GM10847 (cell line): ENCODE results near the gene HNRNPL.

ENCODE experiments used
- POLR2A ChIP-seq: IDR thresholded peaks from 2 replicates; pipeline ENCODE4 v1.6.1; 2011; ENCODE audit not compliant: insufficient read length; ENCODE audit errors: extremely low read depth

The HNRNPL gene

DNA sequence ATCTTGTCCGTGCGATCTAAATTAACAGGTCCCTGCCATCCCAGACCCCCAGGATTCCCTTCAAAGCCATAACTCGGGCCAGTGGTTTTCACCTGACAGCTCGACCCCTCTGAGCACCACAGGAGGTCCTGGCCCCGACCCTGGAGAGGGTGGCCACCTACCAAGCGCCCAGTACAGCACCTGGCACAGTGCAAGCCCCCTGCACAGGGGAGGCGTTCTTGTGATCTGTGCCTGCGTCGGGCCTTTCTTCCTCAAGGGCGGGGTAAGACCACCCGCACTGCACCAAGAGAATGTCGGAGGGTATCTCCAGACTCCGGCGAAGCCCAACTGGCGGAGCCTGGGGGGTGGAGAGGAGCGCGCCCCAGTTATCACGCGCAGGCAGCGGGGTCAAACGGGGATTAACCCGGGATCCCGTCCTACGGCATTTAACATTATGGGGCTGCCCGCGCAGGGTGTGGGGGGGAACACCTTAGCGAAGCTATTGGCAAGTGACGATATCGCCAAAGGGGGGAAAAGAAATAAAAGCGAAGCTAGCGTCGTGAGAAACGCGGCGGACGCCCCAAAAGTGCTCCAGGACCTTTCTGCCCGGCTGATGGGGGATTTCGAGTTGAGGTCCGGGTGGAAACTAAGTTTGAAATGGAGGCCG, 1.3 kb upstream of the HNRNPL start:
- TF ChIP-seq POLR2A: peak; percentile 7

- peak; percentile 37 for TF ChIP-seq POLR2A
These were observed 720 bp upstream of the HNRNPL start for GRCh38 chr19:38850436-38850975.

GRCh38 chr19:38849147-38849859, 483 bp downstream of the HNRNPL start:
- TF ChIP-seq POLR2A: no peak

GRCh38 chr19:38848299-38849146, 1.3 kb downstream of the HNRNPL start:
- TF ChIP-seq POLR2A: no peak

- TF ChIP-seq POLR2A: no peak
These were observed 3.7 kb downstream of the HNRNPL start for GRCh38 chr19:38846097-38846496.

DNA sequence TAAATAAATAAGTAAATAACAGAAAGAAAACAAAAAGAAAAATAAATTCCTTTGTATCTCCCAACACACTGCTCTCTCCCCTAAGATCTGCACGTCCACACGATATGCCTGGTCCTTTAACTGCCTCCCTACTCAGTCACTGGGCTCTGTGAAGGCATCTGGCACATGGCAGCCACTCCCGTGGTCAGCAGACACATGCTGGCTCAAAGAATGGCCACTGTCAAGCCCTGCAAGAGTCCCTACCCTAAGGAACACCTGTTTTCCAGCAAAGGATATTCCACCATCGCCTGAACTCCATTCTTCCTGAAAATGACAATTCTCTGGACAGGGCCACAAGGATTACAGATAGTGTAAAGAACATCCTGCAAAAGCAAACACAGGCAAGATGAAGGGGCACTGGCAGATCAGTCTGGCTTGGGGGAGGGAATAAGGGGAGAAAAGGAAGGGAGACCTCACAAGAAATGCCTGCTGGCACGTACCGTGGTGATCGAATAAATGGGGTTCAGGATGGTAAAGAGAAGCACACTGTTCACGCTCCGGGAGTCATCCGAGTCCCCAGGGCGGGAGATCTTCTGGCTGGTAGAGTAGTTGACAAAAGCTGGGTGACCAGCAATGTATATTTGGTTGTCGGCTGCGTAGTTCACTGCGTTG, 4.3 kb downstream of the HNRNPL start:
- TF ChIP-seq POLR2A: no peak

DNA sequence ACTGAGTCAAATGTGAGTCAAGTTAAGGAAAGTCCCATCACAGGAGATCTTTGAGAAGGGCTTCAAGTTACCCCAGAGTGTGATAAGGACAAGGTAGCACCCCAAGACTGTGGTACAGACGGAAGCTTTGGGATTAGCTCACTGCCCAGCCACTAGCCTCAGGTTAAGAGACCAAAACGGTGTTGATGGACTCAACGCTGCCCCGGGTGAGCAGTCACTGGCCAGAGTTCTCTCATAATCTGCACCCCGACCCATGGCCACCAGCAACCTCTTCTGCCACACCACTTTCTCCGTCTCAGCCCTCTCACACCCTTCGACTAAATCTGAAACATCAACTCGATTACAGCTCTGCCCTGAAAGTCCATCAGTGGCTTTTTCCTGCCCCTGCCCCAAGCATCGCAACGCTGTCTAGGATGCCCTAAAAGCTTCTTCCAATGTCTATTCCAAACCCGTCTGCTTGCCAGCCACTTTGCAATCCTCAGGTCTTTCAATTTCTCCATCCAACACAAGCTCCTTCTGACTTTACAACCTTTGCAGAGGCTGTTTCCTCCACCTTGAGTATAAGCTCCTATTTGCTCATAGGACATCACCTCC, 5.6 kb downstream of the HNRNPL start:
- TF ChIP-seq POLR2A: no peak

GRCh38 chr19:38843175-38843758, 6.5 kb downstream of the HNRNPL start:
- no peak for TF ChIP-seq POLR2A

GRCh38 chr19:38842439-38843174, 7.2 kb downstream of the HNRNPL start:
- no peak for TF ChIP-seq POLR2A

GRCh38 chr19:38841787-38842438, 7.9 kb downstream of the HNRNPL start:
- no peak for TF ChIP-seq POLR2A

DNA sequence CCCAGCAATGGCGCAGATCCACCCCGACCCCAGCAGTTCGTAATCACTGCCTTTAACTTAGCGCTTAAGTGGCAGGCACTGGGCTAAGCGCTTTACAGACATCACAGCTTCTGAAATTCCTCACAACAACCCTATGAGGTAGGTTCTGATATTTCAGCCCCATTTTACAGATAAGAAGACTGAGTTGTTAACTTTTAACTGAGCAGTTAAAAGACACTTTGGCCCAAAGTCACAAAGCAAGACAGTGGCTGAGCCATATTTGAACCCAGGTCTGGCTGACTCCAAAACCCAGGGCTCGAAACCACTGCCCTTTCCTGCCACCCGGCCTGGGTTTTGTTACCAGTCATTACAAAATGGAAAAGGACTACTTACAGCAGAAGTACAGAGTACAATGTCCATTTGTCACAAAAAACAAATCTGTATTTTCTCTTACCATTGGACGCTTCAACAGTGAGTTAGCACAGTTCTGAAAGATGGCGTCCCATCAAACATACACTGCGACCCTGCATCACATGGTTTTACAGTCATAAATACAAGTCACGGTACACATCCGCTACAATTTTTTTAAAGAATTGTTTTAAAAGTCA, 8.5 kb downstream of the HNRNPL start:
- no peak for TF ChIP-seq POLR2A

GRCh38 chr19:38840583-38840968, 9.2 kb downstream of the HNRNPL start:
- TF ChIP-seq POLR2A: no peak
